CMK (cell line): ENCODE results near the gene LMTK3.
"Not testable (repeated sequence)": the region's sequence is repeated elsewhere in the genome, so short reads cannot be mapped to it uniquely, and the experiment has no call there.

Experiments
- DNase-seq: peaks from one replicate; pipeline ENCODE4 v3.0.0-alpha.2; 2010; ENCODE audit warnings: low read depth

The LMTK3 gene

DNA sequence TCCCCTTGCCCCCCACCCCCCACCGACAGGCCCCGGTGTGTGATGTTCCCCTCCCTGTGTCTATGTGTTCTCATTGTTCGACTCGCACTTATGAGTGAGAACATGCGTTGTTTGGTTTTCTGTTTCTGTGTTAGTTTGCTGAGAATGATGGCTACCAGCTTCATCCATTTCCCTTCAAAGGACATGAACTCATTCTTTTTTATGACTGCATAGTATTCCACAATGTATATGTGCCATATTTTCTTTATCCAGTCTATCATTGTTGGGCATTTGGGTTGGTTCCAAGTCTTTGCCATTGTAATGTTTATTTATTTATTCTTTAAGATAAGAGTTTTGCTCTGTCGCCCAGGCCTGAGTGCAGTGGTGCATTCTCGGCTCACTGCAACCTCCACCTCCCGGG is 26.4 kb upstream of the LMTK3 start:
- DNase-seq = not testable (repeated sequence)

DNA sequence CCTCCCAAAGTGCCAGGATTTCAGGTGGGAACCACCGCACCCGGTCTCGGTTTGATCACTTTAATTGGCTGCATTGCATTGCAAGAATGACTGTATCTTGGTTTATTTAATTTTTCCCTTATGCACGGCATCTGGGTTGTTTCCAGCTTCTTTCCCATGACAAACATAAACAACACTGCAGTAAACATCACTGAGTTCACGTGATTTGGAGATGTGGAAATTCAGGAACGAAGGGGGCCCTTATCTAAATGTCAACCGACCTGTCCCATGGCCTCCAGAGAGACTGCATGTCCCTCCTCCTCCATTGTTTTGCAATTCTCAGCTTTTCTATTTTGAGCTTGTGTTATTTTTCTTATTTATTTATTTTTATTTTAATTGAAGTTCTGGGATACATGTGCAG is 25.9 kb upstream of the LMTK3 start:
- DNase-seq = no peak

DNA sequence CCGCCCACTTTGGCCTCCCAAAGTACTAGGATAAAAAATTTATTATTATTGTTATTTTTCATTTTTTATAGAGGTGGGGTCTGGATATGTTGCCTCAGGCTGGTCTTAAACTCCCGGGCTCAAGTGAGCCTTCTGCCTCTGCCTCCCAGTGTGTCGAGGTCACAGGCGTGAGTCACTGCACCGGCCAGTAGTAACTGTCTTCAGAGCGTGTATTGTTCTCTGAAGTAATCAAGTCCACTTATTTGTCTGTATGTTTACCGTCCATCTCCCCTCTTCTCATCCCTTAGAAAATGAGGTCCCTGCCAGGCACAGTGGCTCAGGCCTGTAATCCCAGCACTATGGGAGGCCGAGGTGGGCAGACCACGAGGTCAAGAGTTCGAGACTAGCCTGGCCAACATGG is 22.1 kb upstream of the LMTK3 start:
- DNase-seq = no peak

DNA sequence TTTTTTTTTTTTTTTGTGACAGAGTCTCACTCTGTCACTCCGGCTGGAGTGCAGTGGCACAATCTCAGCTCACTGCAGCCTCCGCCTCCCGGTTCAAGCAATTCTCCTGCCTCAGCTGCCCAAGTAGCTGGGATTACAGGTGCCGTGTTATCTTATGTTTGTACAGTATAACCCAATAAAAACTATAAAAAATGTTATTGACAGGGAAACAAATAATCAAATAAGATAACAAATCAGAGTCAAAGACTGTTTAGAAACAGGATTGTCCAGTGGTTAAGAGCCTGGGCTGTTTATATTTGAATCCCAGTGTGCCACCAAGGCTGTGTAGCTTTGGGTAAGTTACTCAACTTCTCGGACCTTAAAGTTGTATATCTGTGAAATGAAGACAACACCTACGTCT is 19.1 kb upstream of the LMTK3 start:
- DNase-seq = no peak

DNA sequence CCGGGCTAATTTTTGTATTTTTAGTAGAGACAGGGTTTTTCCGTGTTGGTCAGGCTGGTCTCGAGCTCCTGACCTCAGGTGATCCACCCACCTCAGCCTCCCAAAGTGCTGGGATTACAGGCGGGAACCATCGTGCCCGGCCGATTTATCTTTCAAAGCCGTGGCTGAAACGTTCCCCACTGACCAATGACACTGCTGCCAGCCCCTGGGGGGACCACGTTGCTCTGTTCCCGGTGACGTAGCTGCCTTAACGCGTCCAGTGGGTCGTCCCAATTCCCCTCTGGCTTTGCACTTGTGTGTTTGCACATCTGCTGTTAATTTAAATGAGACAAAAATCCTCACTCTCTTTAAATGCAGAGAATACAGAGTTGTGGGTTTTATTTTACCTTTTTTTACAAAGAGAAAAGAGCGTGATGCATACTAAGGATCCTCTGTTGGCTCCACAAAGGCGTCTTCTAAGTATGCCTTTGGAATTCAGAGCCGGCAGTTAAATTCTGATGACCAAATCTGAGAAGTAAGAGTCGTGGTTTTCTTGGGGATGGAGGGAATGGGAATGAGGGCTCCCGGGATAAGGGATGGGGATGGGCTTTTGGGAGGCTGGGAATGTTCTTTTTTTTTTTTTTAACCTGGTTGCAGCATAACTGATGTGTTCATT is 18.6 kb upstream of the LMTK3 start:
- no peak for DNase-seq

DNA sequence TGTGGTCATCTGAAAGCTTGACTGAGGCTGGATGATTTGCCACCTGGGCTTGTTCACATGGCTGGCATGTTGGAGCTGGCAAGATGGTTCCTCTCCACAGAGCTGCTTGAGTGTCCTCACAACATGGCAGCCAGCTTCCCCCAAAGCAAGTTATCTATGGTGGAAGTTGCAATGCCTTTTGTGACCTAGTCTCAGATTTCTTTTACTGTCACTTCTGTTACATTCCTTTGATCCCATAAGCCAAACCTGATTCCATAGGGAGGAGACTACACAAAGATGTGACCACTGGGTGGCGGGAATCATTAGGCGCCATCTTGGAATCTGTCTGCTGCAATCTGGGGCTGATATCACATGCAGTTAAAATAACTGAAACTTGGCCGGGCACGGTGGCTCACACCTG is 17.5 kb upstream of the LMTK3 start:
- DNase-seq = no peak

DNA sequence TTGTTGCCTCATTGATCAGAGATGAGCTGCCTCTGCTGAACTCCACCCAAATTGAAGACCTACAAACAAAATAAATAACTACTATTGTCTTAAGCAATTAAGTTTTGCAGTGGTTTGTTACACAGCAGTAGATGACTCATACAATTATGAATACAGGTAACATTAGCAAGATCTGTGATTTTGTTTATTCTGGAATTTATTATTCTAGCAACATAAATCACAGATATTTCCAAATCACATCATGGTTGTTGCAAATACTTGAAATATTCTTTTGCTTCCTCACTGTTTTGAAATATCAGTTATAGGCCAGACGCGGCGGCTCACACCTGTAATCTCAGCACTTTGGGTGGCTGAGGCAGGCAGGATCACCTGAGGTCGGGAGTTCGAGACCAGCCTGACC is 13.1 kb upstream of the LMTK3 start:
- no peak for DNase-seq

DNA sequence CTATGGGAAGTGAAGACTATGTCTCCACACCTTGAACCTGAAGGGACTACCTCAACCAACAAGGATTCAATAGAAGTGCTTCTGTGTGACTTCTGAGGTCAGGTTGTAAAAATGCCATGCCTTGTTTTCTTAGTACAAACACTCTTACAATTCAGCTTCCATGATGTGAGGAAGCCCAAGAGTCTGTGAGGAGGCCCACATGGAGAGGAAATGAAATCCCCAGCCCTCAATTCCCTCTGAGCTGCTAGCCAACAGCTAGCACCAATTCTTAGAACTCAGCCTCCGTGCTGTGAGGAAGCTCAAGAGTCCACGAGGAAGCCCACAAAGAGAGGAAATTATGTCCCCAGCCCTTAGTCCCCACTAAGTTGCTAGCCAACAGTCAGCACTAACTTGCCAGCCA is 12.6 kb upstream of the LMTK3 start:
- DNase-seq = no peak

DNA sequence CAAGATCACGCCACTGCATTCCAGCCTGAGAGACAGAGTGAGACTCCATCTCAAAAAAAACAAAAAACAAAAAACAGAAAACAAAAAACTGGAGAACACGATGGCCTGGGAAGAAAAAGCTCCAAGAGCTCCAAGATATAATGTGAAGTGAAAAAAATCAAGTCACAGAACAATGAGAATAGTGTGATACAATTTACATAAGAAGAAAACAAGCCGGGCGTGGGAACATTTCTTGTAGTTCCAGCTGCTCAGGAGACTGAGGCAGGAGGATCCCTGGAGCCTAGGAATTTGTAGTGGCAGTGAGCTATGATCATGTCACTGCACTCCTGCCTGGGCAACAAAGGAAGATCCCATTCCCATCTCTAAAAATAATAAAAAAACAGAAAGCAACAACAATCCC is 8.5 kb upstream of the LMTK3 start:
- no peak for DNase-seq

DNA sequence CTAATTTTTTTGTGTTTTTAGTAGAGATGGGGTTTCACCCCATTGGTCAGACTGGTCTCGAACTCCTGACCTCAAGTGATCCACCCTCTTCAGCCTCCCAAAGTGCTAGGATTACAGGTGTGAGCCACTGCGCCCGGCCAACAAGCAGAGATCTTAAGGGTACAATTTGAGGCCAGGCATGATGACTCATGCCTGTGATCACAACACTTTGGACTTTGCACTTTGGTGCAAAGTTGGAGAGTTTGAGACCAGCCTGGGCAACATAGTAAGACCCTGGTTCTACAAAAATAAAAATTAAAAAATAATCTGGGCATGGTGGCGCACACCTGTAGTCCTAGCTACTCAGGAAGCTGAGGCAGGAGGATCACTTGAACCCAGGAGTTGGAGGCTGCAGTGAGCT is 7.8 kb upstream of the LMTK3 start:
- not testable (repeated sequence) for DNase-seq

DNA sequence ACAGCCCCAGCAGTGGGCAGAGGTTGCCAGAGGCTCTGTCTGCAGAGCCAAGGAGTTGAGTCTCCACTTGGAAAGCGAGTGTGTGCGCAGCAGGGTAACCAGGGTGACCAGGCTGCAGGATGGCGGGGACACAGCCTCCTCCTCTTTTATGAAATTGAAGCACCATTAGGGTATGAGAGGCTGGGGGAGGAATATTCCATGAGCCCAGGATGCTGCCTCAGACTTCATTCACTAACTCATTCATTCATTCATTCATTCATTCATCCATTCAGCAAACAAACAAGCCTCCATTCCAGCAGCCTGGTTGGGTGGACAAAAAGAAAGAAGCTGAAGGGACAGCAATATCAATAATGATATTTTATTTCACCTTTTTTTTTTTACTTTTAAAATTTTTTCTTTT is 6.6 kb upstream of the LMTK3 start:
- DNase-seq = no peak

DNA sequence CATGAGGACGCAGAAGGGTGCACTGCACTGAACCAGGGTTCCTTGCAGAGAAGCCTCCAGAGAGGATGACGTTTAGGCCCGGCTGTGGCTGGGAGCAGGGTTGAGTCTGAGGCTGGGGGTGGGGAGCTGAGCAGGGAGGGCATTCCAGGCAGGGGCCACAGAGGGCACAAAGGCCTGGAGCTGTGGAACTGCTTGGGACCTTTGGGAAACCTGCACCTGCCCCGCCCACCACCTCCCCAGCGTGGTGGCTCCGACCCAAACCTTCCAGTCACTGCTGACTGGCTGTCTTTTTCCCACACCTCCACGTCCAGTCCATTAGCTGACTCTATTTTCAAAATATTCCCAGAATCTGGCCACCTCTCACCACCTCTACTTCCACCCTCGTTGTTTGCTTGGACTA is 4.9 kb upstream of the LMTK3 start:
- DNase-seq = no peak

DNA sequence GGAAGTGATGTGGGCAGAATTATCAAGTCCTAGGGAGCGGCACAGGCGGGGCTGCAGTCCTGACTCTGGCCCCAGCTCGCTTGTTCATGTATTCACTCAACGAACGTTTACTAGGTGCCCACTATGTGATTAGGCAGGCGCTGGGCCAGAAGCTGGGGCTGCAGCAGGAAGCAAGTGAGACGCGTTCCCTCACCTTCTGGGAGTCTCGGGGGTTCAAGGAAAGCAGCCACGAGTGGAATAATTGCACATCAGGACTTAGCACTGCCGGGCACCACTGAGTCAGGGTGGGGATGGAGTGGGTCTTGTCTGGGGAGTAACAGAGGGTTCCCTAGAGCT is 2.5 kb upstream of the LMTK3 start:
- DNase-seq = no peak

DNA sequence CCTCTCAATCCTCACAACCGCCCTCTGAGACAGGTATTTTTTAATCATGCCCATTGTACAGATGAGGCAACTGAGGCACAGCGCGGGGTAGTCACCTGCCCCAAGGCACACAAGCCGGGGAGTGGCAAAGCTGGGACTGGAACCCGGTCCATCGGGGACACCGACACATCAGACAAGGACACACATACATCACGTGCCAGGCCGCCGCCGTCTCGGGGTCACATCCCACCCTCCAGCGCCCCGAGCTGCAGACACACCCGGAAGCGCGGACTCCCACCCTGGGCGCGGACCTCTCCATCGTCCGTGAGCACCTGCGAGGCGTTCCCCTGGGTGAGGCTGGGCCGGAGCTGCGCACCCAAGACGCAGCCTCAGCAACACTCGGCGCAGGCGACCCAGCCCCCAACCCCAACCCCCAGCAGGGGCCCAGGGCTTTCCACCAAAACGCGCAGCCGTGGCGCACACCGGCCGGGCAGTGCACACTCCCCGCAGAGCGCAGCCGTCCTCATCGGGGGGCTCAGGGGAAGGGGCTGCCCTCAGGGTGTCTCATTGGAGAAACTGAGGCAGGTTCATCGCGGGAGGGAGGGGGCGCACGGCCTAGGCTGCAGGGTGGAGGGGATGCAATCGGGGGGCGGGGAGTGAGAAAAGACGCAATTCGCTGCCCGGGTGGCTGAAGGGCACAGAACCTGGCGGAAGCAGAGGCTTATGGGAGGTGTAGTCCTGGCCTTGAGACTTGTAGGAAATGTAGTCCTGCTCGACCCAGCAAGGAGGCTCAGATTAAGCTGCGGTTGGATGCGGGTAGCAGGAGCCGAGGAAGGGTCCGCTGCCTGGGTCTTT is 1.9 kb upstream of the LMTK3 start:
- peak; percentile 66 for DNase-seq

DNA sequence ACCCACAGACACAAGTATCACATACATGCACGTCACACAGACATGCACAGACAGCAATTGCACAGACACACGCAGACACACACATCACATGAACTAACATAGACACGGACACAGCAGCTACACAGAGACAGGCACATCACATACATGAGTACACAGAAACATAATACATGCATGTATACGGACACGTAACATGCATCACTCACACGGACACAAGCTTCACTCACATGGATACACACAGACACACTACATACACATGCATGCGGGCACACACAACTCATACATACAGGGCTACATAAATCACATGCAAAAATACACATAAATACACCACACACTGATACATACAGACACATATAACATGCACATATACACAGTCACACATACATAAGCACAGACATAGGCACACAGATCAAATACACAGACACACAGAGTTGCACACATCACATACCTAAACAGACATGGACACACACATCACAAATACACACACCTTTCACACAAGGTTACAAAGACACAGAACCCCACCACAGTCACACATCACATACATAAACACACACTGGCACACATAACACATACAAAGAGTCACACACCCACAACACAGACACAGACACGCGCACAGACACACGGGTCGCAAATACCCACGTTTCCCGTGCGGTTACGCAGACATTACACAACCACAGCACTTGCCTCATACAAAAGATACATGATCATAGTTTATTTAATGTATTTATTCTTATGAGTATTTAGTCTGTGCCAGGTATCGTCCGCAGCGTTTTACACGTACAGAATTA is 1.1 kb upstream of the LMTK3 start:
- DNase-seq = no peak

DNA sequence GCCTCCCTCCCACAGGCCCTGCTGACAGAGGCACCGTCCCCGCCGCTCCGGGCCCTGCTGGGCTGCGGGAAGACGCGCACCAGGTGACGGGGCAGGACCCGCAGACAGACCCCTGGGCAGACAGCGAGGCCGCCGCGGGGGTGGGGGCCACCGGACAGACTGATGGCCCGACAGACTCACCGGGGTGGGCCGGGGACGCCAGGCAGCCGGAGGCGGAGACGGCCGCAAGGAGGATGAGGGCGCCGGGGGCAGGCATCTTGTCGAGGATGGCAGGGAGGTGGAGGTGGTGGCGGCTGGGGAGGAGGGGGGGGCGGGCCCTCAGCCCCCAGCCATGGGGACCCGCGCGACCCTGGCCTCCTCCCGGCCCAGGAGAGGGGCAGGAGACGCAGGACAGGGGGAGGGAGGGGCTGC is 309 bp downstream of the LMTK3 start:
- DNase-seq = no peak

DNA sequence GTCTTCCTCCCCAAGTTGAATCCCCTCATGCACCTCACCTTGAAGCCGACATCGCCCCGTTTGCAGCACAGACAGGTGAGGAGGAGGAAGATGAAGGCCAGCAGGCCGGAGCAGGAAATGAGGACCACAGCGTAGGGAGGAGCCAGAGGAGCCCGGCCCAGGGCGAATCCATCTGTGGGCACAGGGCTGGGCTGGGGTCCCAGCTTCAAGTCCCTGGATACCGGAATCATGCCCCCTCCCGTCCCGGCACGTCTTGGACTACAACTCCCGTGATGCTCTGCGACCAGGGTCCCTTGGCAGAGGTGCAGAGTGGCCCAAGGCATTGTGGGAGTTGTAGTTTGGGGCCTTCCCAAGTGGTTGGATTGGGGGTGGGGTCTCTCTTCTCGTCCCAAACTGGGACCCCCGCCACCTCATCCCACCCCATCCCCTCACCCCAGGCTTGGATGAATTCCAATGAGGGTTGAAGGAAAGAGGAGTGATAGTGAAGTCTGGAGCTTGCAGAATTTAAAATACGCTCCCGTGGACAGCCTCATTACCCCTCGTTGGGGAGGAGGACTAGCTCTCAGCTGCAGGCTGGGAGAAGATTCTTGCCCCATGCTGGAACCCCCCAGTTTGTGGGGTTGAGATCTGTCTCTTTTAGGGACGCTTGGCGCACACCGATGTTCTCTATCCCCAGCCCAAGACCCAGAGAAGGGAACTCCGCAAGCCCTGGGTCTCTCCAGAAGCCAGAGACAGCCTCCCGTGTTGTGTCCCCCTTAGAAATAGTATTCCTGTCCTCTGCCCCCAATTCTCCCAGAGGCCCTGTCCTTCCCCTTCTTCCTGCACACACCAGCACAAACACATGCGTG is 990 bp downstream of the LMTK3 start:
- no peak for DNase-seq

DNA sequence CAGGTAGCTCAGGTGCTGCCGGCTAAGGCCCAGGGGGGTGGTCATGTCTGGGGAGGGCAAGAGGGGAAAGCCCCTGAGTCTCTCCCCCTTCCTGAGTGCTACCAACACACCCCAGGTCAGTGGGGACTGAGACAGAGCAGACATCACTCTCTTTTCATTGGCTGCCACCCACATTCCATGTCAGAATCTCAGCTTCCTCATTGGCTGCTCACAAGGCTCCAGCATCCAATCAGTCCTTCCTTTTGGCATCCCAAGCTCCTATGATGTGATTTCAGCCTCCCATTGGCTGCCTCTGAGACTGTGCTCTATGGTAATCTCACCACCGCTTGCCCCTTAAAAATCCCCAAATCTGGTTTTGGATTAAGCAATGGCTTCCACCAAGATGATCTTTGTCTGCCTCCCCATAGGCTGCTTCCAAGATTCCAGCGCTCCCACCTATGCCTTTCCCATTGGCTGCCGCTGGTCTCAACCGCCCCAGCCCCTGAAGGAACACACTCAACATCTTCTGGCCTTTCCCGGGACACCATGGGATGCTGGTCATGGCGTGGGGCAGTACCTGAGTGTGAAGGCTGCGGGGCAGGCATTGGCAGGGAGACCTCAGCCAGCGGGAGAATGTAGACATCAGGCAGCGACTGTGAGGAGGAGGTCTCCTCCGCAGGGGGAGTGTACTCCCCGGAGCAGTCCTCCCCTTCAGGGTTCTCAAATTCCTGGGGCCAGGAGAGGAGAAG is 2.0 kb downstream of the LMTK3 start:
- DNase-seq = no peak

DNA sequence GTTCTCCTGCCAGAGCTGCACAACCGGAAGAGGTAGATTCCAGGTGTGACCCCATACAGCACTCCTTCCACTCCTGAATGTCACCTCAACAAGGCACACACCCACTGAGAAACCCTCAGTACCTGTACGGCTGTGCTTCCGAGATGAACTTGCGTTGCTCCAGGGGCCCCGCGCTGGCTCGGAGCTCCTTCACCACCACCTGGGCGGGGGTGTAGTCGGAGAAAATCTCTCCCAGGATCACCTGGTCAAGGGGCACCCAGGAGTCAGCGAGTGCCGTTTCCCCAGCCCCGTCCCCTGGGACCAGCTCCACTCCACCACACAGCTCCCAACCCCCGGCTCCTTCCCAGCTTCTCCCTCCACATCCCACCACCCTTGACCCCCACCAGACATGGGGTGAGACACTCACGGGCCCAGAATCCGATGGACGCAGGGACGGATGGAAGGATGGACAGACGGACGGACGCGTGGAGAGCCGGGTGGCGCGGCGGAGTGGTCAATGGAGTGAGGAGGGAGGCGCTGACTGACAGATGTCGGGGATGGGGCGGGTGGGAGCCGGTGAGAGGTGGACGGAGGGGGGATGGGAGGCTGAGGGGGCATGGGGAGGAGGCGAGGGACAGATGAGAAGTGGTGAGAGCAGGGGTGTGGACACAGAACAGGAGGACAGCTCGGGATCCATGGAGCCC is 2.8 kb downstream of the LMTK3 start:
- DNase-seq = no peak

DNA sequence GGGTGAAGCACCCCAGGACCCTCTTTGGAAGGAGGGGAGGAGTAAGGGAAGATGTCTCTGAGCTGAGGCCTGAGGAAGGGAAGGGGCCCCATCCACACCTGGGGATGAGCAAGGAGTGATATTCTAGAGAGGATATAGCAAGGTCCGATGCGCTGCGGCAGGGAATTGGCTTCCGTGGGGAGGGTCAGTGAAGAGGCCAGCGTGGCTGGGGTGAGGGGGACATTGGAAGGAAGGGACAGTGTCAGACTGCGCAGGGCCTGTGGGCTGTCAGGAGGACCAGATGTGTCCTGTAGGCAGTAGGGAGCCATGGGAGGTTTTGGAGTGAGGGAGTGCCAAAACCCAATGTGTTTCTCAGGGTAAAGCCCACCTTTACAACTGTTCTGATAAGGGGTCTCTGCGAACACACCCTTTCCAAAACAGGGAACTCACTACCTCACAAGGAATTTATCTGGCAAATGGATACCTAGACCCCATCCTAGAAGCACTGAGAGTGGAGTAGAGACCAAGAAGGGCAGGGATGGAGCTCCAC is 3.7 kb downstream of the LMTK3 start:
- DNase-seq = no peak
